ENCODE data around the gene ZNF511.
"Not testable (repeated sequence)": the region's sequence is repeated elsewhere in the genome, so short reads cannot be mapped to it uniquely, and the experiment has no call there.

ZNF511 gene

GRCh38 chr10:133316732-133317131 lies 8.0 kb downstream of the ZNF511 start:
- DNase-seq: no peak

- peak; percentile 65 for DNase-seq
Measured at GRCh38 chr10:133318494-133319127, 9.9 kb downstream of the ZNF511 start.

- DNase-seq: not testable (repeated sequence)
Measured at GRCh38 chr10:133320852-133321422, 12.2 kb downstream of the ZNF511 start.

- DNase-seq: not testable (repeated sequence)
Measured at GRCh38 chr10:133322064-133322709, 13.5 kb downstream of the ZNF511 start.

GRCh38 chr10:133324198-133324792 lies 15.6 kb downstream of the ZNF511 start:
- DNase-seq: peak; percentile 51

GRCh38 chr10:133324857-133325260 lies 16.1 kb downstream of the ZNF511 start:
- DNase-seq: no peak

- peak; percentile 26 for DNase-seq
Measured at GRCh38 chr10:133325440-133326222, 16.9 kb downstream of the ZNF511 start.

GRCh38 chr10:133326223-133326551 lies 17.5 kb downstream of the ZNF511 start:
- DNase-seq: no peak

GRCh38 chr10:133326745-133327650 lies 18.3 kb downstream of the ZNF511 start:
- no peak for DNase-seq

- no peak for DNase-seq
Measured at GRCh38 chr10:133327651-133328357, 19.1 kb downstream of the ZNF511 start.

- DNase-seq: no peak
Measured at GRCh38 chr10:133328358-133329343, 19.9 kb downstream of the ZNF511 start.

- peak; percentile 90 for DNase-seq
Measured at GRCh38 chr10:133329491-133330202, 20.9 kb downstream of the ZNF511 start.

- DNase-seq: no peak
Measured at GRCh38 chr10:133332936-133333699, 24.4 kb downstream of the ZNF511 start.

- DNase-seq: peak; percentile 30
Measured at GRCh38 chr10:133334503-133335245, 26.0 kb downstream of the ZNF511 start.

GRCh38 chr10:133335246-133336117 lies 26.8 kb downstream of the ZNF511 start:
- peak; percentile 91 for DNase-seq

- peak; percentile 26 for DNase-seq
Measured at GRCh38 chr10:133336118-133336576, 27.4 kb downstream of the ZNF511 start.

All from T-helper 9 cell (primary cell).